Activated naive CD8-positive, alpha-beta T cell treated with anti-CD3 and anti-CD28 coated beads for 36 hours (primary cell): ENCODE measurements around the gene PHGDH. TPM values are rescaled to one million over a fixed set of nuclear protein-coding genes. Genes with fewer than 3 reads are reported as not detected.

Experiments
- DNase-seq: peaks from one replicate; pipeline ENCODE4 v3.0.0; 2021
- H3K27ac Mint-ChIP-seq: one replicate; pipeline ENCODE4 v1.8.0; 2022; ENCODE audit warnings: mild to moderate bottlenecking, moderate library complexity, mixed read lengths
- H3K27me3 Mint-ChIP-seq: one replicate; pipeline ENCODE4 v1.8.0; 2022; ENCODE audit warnings: mild to moderate bottlenecking, mixed read lengths
- H3K36me3 Mint-ChIP-seq: one replicate; pipeline ENCODE4 v1.8.0; 2021; ENCODE audit warnings: mild to moderate bottlenecking, mixed read lengths
- H3K4me1 Mint-ChIP-seq: one replicate; pipeline ENCODE4 v1.8.0; 2021; ENCODE audit warnings: mixed read lengths
- H3K4me3 Mint-ChIP-seq: one replicate; pipeline ENCODE4 v1.8.0; 2022; ENCODE audit warnings: mild to moderate bottlenecking, moderate library complexity, mixed read lengths
- H3K9me3 Mint-ChIP-seq: one replicate; pipeline ENCODE4 v1.8.0; 2022; ENCODE audit warnings: mixed read lengths
- total RNA-seq, 2 experiments: library from RNA; stranded (reverse); gene quantifications; one replicate each; pipeline ENCODE4 v1.2.3, GENCODE V29; 2021

Gene PHGDH
- total RNA-seq, 2 experiments from 2014 or later, result 289 to 292 TPM

- Mint-ChIP-seq H3K27ac (peak overlapping the region; percentile 98), H3K9me3 (no peaks in the 10 kb centered on the region), H3K4me3 (peak overlapping the region; percentile 99), H3K4me1 (peaks cover 43% of the 10 kb centered on the region), H3K27me3 (peaks cover 8% of the 10 kb centered on the region), H3K36me3 (peaks cover 38% of the 10 kb centered on the region)
- no peak for DNase-seq
Measured at GRCh38 chr1:119713039-119713748, 1.5 kb downstream of the PHGDH start.

DNA sequence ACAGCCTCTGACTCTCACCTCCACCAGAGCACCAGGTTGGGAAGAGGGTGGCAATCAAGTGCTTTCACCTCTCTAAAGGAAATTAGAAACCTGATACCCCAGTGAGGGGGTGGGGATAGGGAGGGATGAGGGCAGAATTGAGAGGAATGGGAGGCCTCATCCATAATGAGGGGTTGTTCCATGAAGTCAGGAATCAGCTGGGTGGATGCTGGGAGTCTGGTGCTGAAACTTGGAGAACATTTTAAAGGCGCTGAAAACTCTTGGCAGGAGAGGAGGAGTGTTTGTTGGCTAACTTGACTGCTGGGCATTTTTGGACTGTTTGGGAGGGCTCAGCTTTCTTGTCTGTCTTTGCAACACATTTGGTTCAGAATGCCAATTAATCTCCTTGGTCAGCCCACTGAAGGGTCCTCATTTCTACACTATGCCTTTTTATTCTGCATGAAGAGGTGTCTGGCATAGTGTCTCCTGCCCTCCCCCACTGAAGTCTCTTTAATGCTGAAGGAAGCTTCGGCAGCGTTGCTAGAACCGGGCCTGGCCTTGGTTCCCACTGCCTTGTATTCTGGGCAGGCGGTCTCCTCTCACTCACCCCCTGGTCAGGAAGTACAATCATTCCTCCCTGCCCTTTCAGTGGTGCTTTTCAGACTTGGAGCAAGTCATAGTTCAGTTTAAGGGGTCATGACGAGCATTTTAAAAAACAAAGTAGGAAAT is 2.2 kb downstream of the PHGDH start:
- H3K4me3 Mint-ChIP-seq, result peak overlapping the region; percentile 99
- no peaks in the 10 kb centered on the region for H3K9me3 Mint-ChIP-seq
- peaks cover 8% of the 10 kb centered on the region for H3K27me3 Mint-ChIP-seq
- H3K4me1 Mint-ChIP-seq, result peaks cover 47% of the 10 kb centered on the region
- peaks cover 38% of the 10 kb centered on the region for H3K36me3 Mint-ChIP-seq
- DNase-seq, result no peak
- peak overlapping the region; percentile 98 for H3K27ac Mint-ChIP-seq

- Mint-ChIP-seq H3K27me3 (peaks cover 8% of the 10 kb centered on the region), H3K4me3 (peak overlapping the region; percentile 99), H3K27ac (no peak overlapping the region), H3K4me1 (peaks cover 47% of the 10 kb centered on the region), H3K36me3 (peaks cover 38% of the 10 kb centered on the region), H3K9me3 (no peaks in the 10 kb centered on the region)
- no peak for DNase-seq
Measured at GRCh38 chr1:119714583-119714982, 2.8 kb downstream of the PHGDH start.

- peaks cover 39% of the 10 kb centered on the region for H3K36me3 Mint-ChIP-seq
- H3K27me3 Mint-ChIP-seq, result peaks cover under 1% of the 10 kb centered on the region
- H3K27ac Mint-ChIP-seq, result no peak overlapping the region
Measured at GRCh38 chr1:119715542-119715941, 3.8 kb downstream of the PHGDH start.

DNA sequence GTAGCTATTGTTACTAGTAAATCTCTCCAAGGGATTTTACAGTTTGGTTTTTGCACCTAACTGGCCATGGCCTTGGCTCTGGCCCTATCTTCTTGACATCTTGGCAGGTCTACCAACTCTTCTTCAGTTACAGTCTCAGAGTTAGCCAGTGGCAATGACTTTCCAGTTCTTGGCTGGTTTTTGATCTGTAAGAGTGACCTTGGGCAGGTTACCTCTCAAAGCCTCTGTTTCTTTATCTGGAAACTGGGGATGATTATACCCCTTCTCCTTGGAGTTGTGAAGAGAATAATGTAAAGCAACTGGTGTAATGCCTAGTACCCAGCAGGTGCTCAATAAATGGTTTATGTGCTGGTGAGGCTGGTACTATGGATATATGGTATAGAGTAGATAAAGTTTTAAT is 6.7 kb downstream of the PHGDH start:
- peaks cover 43% of the 10 kb centered on the region for H3K4me1 Mint-ChIP-seq
- H3K9me3 Mint-ChIP-seq, result no peaks in the 10 kb centered on the region
- peaks cover 46% of the 10 kb centered on the region for H3K36me3 Mint-ChIP-seq
- no peaks in the 10 kb centered on the region for H3K27me3 Mint-ChIP-seq
- no peak for DNase-seq
- no peak overlapping the region for H3K4me3 Mint-ChIP-seq
- H3K27ac Mint-ChIP-seq, result no peak overlapping the region

More at GRCh38 chr1:119715542-119715941, 3.8 kb downstream of the PHGDH start:
- H3K4me1 Mint-ChIP-seq, result peaks cover 47% of the 10 kb centered on the region
- no peak for DNase-seq
- H3K4me3 Mint-ChIP-seq, result peak overlapping the region; percentile 5
- no peaks in the 10 kb centered on the region for H3K9me3 Mint-ChIP-seq

DNA sequence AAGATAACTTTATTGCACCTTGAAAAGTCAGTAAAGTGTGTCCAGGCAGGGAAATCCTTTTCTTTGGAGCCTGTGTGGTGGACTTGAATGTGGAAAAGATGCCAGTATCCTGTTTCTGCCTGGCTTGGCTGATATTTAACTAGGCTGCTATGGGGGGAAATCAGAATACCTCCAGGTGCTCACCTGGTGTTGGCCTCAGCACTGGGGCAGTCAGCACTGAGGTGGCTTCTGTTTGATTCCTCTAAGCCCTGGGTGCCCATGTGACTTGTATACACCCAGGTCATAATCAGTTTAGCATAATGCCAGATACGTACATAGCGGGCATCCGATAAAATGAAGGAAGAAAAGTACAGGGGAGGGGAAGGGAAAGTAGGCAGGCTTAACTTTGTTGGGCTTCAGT is 7.2 kb downstream of the PHGDH start:
- Mint-ChIP-seq H3K36me3 (peaks cover 46% of the 10 kb centered on the region), H3K27ac (no peak overlapping the region), H3K4me1 (peaks cover 38% of the 10 kb centered on the region), H3K9me3 (no peaks in the 10 kb centered on the region), H3K27me3 (no peaks in the 10 kb centered on the region), H3K4me3 (no peak overlapping the region)
- no peak for DNase-seq

GRCh38 chr1:119720866-119721440 is 9.2 kb downstream of the PHGDH start:
- no peaks in the 10 kb centered on the region for H3K9me3 Mint-ChIP-seq
- no peaks in the 10 kb centered on the region for H3K27me3 Mint-ChIP-seq
- peak overlapping the region; percentile 22 for H3K27ac Mint-ChIP-seq
- H3K36me3 Mint-ChIP-seq, result peaks cover 49% of the 10 kb centered on the region
- no peak for DNase-seq
- peaks cover 21% of the 10 kb centered on the region for H3K4me1 Mint-ChIP-seq
- H3K4me3 Mint-ChIP-seq, result no peak overlapping the region

DNA sequence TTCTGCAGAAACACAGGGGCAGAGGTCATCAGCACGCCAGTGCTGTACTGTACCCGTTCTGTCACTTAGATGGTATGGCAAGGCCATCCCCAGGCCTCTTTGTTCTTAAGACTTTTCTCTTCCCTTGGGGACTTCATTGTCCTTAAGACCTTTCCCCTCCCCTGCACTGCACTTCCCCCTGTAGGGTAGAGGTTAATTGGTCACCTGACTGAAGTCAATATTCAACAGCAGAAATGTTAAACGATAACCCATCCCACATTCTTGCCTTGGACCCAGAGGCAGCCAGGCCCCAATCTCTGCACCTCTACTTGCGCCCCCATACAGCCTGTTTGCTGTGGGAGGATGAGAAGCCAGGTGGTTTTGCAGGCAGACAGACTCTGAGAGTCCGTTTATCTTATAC is 10.2 kb downstream of the PHGDH start:
- H3K27me3 Mint-ChIP-seq, result no peaks in the 10 kb centered on the region
- peaks cover 47% of the 10 kb centered on the region for H3K36me3 Mint-ChIP-seq
- H3K4me1 Mint-ChIP-seq, result peaks cover 14% of the 10 kb centered on the region
- H3K27ac Mint-ChIP-seq, result no peak overlapping the region
- no peaks in the 10 kb centered on the region for H3K9me3 Mint-ChIP-seq
- H3K4me3 Mint-ChIP-seq, result no peak overlapping the region
- no peak for DNase-seq

- H3K4me3 Mint-ChIP-seq, result no peak overlapping the region
- DNase-seq, result no peak
- H3K9me3 Mint-ChIP-seq, result no peaks in the 10 kb centered on the region
- peaks cover 63% of the 10 kb centered on the region for H3K36me3 Mint-ChIP-seq
- H3K27ac Mint-ChIP-seq, result no peak overlapping the region
- H3K27me3 Mint-ChIP-seq, result no peaks in the 10 kb centered on the region
- H3K4me1 Mint-ChIP-seq, result peaks cover 4% of the 10 kb centered on the region
Measured at GRCh38 chr1:119724611-119725218, 13.0 kb downstream of the PHGDH start.

DNA sequence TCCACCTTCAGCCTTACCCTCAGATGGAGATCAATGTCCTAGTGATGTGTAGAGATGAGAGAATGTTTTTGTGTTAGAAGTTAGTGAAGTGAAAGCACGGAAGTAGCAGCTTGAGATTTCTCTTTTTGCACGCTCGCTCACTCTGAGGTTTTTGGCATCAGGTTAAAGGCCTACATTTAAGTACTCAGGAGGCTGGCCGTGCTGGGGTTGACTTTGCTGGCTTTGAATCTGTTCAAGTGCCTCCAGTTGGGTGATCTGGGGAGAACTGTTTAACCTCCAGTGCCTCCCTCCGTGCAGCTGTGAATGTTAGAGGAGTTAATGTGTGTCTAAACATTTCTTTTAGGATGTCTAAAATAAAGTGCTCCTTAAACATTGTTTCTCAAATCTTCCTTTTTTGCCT is 13.9 kb downstream of the PHGDH start:
- no peak for DNase-seq
- H3K27me3 Mint-ChIP-seq, result no peaks in the 10 kb centered on the region
- no peaks in the 10 kb centered on the region for H3K9me3 Mint-ChIP-seq
- H3K4me1 Mint-ChIP-seq, result peaks cover 4% of the 10 kb centered on the region
- H3K4me3 Mint-ChIP-seq, result no peak overlapping the region
- peak overlapping the region; percentile 14 for H3K27ac Mint-ChIP-seq
- H3K36me3 Mint-ChIP-seq, result peaks cover 67% of the 10 kb centered on the region

DNA sequence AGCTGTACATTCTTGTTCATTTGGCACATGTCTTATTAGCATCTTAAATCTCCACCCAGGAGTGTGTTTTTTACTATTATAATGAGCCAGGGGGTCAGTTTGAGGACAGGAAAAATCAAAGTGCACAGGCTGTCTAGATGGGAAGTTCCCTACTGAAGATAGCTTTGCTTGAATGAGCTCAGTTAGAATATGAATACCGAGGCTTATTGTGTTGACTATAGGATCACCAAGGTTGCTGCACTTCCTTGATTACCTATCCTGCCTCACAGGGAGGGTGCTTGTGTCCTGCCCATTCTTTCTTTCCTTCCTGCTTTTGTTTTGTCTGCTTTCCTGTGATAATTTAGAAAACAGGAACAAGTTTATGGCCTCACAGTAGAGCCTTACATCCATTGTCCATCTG is 16.3 kb downstream of the PHGDH start:
- Mint-ChIP-seq H3K36me3 (peaks cover 55% of the 10 kb centered on the region), H3K4me1 (no peaks in the 10 kb centered on the region), H3K4me3 (no peak overlapping the region), H3K27ac (no peak overlapping the region), H3K9me3 (no peaks in the 10 kb centered on the region), H3K27me3 (no peaks in the 10 kb centered on the region)
- DNase-seq, result no peak

DNA sequence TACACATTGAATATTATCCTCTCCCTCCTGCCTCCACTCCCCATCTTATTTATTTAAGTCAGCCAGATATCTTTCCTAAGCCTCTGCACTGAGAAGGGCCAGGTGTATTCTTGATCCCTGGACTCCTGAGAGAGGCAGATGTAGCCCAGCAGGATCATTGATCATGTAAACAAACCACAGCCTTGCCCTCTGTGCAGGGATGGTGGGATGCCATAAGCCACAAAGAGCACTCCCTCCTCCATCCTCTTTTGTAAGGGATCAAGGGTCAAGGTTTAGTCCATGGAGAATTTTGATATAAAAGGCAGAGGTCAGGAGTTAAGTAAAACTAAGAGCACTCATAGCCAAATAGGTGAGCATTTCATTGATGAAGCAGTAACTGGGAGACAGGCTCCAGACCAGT is 17.3 kb downstream of the PHGDH start:
- Mint-ChIP-seq H3K4me3 (no peak overlapping the region), H3K27me3 (no peaks in the 10 kb centered on the region), H3K36me3 (peaks cover 47% of the 10 kb centered on the region), H3K9me3 (no peaks in the 10 kb centered on the region), H3K27ac (no peak overlapping the region), H3K4me1 (no peaks in the 10 kb centered on the region)
- no peak for DNase-seq

DNA sequence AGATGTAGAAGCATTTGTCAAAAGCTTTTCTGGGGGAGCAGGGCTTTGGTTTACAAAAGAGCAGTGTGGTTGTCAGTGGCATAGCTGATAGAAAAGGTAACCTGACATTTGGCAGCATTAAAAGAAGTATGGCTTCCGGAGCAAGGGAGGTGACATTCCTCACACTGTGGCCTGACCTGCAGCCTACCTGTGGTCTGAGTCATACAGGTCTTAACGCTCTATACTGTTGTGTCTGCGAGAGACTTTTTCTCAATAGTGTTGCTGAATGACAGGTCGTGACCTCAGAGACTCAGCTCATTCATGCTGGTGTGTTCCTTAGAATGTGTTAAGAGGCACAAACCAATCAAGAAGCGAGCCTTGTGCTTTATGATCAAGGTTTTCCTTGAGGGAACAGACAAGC is 19.3 kb downstream of the PHGDH start:
- no peaks in the 10 kb centered on the region for H3K27me3 Mint-ChIP-seq
- peaks cover 39% of the 10 kb centered on the region for H3K36me3 Mint-ChIP-seq
- H3K4me3 Mint-ChIP-seq, result no peak overlapping the region
- DNase-seq, result no peak
- H3K4me1 Mint-ChIP-seq, result no peaks in the 10 kb centered on the region
- no peak overlapping the region for H3K27ac Mint-ChIP-seq
- no peaks in the 10 kb centered on the region for H3K9me3 Mint-ChIP-seq

DNA sequence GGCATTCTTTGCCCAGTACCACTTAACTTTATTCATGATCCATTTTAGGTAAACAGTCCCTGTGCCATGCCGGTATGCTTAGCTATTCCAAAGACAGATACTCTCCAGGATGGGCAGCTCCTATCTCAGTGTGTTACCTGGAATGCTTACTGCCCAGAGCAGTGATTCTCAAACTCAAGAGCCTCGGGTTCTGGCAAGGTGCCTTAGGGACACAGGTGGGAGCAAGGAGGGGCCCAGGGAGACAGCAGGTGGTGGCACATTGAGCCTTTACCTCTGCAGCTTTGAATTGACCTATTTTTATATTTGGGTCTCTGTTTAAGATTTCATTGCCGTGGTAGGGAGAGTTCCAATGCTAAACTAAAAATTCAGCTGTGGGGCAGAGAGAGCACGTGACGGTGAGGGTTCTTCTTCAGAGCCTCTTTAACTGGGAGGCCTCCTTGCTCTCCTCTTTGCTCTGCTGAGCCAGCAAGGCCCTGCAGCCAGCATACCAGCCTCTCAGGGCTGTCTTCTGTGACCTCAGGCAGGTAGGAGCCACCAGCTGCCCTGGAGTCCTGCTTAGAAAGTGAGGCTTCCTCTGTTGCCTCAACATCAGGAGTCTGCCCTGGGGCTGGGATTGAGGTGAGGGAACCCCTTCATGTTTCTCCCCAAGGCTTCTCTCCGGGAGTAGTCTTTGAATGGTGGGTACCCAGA is 20.2 kb downstream of the PHGDH start:
- Mint-ChIP-seq H3K4me3 (no peak overlapping the region), H3K4me1 (no peaks in the 10 kb centered on the region), H3K27ac (no peak overlapping the region), H3K9me3 (no peaks in the 10 kb centered on the region), H3K36me3 (peaks cover 43% of the 10 kb centered on the region), H3K27me3 (no peaks in the 10 kb centered on the region)
- DNase-seq, result no peak
